22Rv1 (cell line): ENCODE measurements around the gene HOXB4.

ENCODE experiments used
- ZFX ChIP-seq: fragments of 450-650 bp; IDR thresholded peaks from 2 replicates; pipeline ENCODE4 v1.6.1; 2017; ENCODE audit warnings: antibody characterized with exemption, borderline replicate concordance
- TF ChIP-seq, protein P1 (sequence below): fragments of 450-650 bp; IDR thresholded peaks from 2 replicates; pipeline ENCODE4 v1.5.1; 2017; ENCODE audit warnings: mild to moderate bottlenecking

DNA sequence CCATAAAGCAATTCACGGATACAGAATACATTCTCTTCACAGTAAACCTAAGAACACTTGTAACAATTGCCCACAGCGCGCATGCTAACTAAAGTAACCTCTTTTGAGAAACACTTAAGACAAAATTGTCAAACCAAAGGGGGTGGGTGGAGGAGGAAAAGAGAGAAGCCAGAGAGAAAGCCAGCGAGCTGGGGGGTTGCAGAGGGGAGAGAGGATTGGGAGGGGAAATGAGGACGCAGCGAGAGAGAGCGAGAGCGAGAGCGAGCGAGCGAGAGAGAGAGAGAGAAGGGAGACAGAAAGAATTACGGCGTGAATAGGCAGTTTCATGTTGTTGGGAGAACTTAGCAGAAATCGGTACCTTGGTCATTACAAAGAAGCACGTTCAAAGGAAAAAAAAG is 34.3 kb upstream of the HOXB4 start:
- TF ChIP-seq, protein P1, sequence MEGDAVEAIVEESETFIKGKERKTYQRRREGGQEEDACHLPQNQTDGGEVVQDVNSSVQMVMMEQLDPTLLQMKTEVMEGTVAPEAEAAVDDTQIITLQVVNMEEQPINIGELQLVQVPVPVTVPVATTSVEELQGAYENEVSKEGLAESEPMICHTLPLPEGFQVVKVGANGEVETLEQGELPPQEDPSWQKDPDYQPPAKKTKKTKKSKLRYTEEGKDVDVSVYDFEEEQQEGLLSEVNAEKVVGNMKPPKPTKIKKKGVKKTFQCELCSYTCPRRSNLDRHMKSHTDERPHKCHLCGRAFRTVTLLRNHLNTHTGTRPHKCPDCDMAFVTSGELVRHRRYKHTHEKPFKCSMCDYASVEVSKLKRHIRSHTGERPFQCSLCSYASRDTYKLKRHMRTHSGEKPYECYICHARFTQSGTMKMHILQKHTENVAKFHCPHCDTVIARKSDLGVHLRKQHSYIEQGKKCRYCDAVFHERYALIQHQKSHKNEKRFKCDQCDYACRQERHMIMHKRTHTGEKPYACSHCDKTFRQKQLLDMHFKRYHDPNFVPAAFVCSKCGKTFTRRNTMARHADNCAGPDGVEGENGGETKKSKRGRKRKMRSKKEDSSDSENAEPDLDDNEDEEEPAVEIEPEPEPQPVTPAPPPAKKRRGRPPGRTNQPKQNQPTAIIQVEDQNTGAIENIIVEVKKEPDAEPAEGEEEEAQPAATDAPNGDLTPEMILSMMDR: no peak
- TF ChIP-seq ZFX: no peak
